ENCODE data around the gene FAM186B.

DNA sequence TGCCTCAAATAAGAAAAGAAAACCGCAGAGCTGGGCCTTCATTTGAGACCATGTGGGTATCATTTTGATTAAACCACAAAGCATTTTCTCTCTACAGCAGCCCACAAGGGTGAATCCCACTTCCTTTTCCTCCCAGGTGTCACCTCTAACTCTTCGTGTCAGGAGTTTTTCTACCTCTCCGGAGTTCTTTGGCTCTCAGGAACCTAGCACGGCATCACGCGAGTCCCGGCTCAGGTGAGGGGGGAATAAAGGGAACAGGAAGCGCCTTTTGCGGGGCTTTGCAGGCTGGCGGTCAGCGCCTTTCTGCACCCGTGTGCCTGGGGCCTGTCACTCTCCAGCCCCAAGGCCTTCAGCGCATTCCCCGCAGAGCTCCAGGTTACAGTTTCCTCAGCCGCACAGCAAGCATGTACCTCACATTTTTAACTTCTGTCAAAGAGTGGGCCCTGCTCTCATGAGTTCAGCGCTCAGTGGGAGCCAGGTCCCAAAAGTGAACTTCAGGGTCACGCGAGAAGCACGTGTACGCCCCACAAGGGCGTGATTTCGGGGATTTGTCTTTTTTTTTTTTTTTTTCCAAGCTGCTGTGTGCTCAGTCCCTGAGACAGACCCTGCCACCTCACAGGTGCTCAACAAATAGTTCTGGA is 17.2 kb upstream of the FAM186B start:
- TF ChIP-seq, protein P1, sequence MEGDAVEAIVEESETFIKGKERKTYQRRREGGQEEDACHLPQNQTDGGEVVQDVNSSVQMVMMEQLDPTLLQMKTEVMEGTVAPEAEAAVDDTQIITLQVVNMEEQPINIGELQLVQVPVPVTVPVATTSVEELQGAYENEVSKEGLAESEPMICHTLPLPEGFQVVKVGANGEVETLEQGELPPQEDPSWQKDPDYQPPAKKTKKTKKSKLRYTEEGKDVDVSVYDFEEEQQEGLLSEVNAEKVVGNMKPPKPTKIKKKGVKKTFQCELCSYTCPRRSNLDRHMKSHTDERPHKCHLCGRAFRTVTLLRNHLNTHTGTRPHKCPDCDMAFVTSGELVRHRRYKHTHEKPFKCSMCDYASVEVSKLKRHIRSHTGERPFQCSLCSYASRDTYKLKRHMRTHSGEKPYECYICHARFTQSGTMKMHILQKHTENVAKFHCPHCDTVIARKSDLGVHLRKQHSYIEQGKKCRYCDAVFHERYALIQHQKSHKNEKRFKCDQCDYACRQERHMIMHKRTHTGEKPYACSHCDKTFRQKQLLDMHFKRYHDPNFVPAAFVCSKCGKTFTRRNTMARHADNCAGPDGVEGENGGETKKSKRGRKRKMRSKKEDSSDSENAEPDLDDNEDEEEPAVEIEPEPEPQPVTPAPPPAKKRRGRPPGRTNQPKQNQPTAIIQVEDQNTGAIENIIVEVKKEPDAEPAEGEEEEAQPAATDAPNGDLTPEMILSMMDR (conservative IDR thresholded peaks at IDR 0.05; ENCODE audit: low read depth, low read length): no peak
- TF ChIP-seq EZH2 (IDR thresholded peaks at IDR 0.05; ENCODE audit: borderline replicate concordance, low read depth, low read length, poor library complexity, severe bottlenecking): no peak
